ENCODE results near the gene INHBB.

DNA sequence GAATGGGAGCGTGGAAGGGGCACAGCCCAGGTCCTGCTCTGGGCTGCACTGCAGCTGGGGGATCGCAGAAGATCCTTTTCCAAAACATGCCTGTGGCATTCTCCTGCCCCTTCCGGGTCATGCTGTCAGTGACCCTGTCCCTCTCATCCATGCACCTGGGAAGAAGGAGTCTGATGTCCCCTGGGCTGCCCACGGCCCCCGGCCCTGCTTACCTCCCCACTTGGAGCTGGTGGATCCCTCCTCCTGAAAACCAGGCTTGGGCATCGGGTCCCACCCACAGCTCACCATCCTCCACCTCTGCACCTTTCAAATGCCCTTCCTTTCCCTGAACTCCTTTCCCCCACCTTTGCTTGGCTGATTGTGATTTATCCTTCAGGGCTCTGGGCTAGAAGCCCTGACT, 11.8 kb downstream of the INHBB start:
- no peak for TF ChIP-seq CTCF (IDR thresholded peaks at IDR 0.05)
- TF ChIP-seq POLR2A (IDR thresholded peaks at IDR 0.05) = no peak

Data from heart left ventricle (tissue), 13 donors.